NCI-H187 (cell line): ENCODE results near the gene PRR20B.
"Not testable (repeated sequence)": the region's sequence is repeated elsewhere in the genome, so short reads cannot be mapped to it uniquely, and the experiment has no call there.

ENCODE experiments used
- DNase-seq, 2 experiments: peaks; one replicate each; lab custom pipeline; 2025; lab: John Stamatoyannopoulos, UW

Gene PRR20B

DNA sequence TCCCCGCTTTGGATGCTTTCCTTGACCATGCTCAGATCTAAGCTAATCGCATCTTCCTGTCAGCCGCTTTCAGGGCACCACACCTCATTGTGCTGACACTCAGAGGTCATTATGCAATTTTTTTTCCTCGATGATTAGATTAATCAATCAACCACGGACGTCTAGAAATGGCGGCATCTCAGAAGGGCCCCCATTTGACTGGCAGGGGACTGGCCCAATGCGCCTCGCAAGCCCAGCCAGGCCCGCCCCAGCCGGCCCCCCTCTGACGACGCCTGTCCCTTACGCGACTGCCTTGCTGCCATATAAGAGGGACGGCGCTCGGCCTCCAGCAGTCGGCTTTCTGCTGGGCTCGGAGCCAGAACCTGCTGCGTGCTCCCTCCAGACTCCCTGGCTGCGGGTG, at the start of gene PRR20B:
Gene PRR20B, plus strand, starts transcription at position 301 of the 400 bp plus-strand sequence. CDS start 387 bp downstream, outside the sequence.
- not testable (repeated sequence) for DNase-seq

GRCh38 chr13:57114945-57115344, 32.3 kb upstream of the PRR20B start:
- DNase-seq, result no peak

DNA sequence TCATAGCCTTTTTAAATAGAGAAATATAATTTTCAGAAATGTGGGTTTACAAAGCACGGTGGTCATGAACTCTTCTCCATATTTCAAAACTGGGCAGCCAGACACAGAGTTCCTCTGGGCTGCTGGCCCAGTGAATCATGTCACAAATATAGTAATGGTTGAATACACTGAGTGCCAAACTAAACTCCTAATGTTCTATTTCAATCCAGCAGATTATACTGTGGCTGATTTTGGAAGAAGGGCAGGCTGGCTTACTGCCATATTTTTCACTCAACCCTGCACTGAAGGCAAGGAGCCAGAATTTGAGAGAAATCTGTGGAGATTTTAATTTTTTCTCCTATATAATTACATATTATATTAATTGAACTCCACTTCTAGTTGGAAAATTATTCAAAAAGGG, 23.6 kb upstream of the PRR20B start:
- DNase-seq, result no peak

DNA sequence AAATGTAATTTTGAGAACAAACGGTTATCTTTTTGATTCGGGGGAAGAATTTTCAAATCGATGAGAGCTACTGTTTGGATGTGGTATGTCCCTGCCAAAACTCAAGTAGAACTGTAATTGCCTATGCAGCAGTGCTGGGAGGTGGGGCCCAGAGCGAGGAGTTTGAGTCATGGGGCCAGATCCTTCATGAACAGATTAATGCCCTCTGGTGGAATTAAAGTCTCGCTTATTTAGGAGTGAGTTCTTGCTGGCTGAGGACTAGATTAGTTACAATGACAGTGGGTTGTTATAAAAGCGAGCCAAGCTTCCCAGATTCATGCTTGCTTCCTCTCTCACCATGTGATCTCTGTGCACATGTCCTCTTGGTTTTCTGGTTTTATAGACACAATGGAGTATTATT, 18.4 kb upstream of the PRR20B start:
- DNase-seq, result no peak

DNA sequence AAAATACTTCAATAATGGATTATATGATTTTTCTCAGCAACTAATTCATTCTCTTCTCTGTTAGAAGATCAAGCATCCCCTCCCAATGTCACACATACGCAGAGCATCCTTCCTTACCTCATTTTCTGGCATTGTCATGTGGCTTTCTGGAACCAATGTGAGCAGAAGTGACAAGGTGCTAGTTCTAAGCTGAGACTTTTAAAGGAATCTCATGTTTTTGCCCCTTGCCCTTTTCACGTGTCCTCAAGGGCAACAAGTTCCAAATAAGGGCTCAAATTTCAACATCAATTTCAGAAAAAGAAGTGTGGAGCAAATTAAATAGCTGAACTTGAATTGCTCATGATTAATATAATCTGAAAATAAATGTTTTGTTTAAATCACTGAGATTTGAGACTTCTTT, 11.2 kb upstream of the PRR20B start:
- DNase-seq, result no peak

- no peak for DNase-seq
Measured at GRCh38 chr13:57137585-57137984, 9.7 kb upstream of the PRR20B start.

GRCh38 chr13:57138988-57139387, 8.3 kb upstream of the PRR20B start:
- no peak for DNase-seq

GRCh38 chr13:57139781-57140180, 7.5 kb upstream of the PRR20B start:
- not testable (repeated sequence) for DNase-seq

DNA sequence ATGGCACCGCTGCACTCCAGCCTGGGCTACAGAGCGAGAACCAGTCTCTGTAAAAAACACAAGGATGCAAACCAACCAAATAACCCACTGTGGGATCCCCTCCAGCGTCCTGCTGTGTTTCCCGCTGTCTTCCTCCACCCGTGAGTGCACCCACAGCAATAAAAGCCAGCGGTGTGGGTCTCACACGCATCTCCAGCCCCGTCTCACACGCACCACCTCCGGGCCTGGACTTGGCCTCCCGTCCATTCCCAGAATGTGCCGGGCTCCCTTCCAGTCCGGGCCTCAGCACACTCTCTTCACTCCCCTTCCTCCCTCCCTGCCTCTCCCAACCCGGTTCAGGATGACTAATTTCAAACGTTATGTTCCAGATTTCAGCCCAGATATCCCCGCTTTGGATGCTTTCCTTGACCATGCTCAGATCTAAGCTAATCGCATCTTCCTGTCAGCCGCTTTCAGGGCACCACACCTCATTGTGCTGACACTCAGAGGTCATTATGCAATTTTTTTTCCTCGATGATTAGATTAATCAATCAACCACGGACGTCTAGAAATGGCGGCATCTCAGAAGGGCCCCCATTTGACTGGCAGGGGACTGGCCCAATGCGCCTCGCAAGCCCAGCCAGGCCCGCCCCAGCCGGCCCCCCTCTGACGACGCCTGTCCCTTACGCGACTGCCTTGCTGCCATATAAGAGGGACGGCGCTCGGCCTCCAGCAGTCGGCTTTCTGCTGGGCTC, 6.9 kb upstream of the PRR20B start, which contains the start of gene PRR20A:
Gene PRR20A, plus strand, starts transcription at position 684 of the 734 bp plus-strand sequence. CDS start 387 bp downstream, outside the sequence.
- DNase-seq, result not testable (repeated sequence)

GRCh38 chr13:57148106-57148505, 818 bp downstream of the PRR20B start:
- DNase-seq, result not testable (repeated sequence)

- not testable (repeated sequence) for DNase-seq
Measured at GRCh38 chr13:57153761-57154160, 6.5 kb downstream of the PRR20B start, which contains the start of gene PRR20C. Gene PRR20C (plus strand): TSS chr13:57154061. CDS start chr13:57154448, 387 bp downstream.

- DNase-seq, result not testable (repeated sequence)
Measured at GRCh38 chr13:57160332-57160731, 13.0 kb downstream of the PRR20B start, which contains the start of gene PRR20D. Gene PRR20D (plus strand): TSS chr13:57160632. CDS start chr13:57161019, 387 bp downstream.

- DNase-seq, result not testable (repeated sequence)
Measured at GRCh38 chr13:57166897-57167296, 19.6 kb downstream of the PRR20B start, which contains the start of gene PRR20E. Gene PRR20E (plus strand): TSS chr13:57167197. CDS start chr13:57167584, 387 bp downstream.

DNA sequence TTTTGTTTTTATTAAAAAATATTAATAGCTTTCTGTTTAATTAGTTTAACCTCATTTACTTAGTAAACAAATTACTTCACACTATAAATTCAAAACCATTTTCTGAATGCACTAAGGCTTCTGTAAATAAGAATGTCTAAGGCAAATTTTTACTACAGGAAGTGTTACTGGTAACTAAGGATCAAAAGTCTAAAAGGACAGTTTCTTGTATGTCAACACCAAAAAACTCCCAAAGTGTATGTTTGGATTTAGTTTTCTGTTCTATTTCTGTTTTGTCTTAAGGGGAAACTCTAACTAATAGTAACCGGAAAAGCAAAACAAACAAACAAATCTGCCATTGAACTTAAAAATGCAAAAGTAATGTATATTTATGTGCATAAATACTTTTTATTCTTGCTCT, 44.4 kb downstream of the PRR20B start:
- no peak for DNase-seq
